Panc1 (cell line): ENCODE results near the gene LMOD1. TPM values are rescaled to one million over a fixed set of nuclear protein-coding genes. Genes with fewer than 3 reads are reported as not detected.

ENCODE experiments used
- ATAC-seq: fragments of 200-7000 bp; cut with Tn5 transposase; 2 replicates; pipeline ENCODE4 v1.9.1; 2020; ENCODE audit warnings: mild to moderate bottlenecking, moderate library complexity
- BruUV-seq: library from RNA; stranded (reverse); fragments of 400-500 nt; replicated peaks from 2 replicates; lab custom pipeline; 2021; lab: Mats Ljungman, UMichigan
- CTCF ChIA-PET: fragments of 300-600 bp; sonication (Branson Sonifier 250); formaldehyde crosslinking; loops from one replicate; lab custom pipeline; 2022; ENCODE audit warnings: antibody characterized with exemption; lab: Charles Lee
- POLR2A ChIA-PET: fragments of 300-600 bp; sonication (Branson Sonifier 250); formaldehyde crosslinking; loops from one replicate; lab custom pipeline; 2022; ENCODE audit warnings: antibody characterized with exemption; lab: Charles Lee
- DNase-seq: peaks from one replicate; pipeline ENCODE4 v3.0.0-alpha.2; 2010; ENCODE audit warnings: low read depth, low spot score
- H3K27ac ChIP-seq: 2 replicates; pipeline ENCODE4 v1.5.1; 2011; ENCODE audit warnings: mild to moderate bottlenecking, low read length, inconsistent platforms
- H3K27me3 ChIP-seq: fragments of 200-500 bp; sonication (Bioruptor generic); 2 replicates; pipeline ENCODE4 v1.6.0; 2014; ENCODE audit warnings: low read length, inconsistent platforms; ENCODE audit not compliant: control insufficient read depth, insufficient read depth
- H3K36me3 ChIP-seq: fragments of 200-500 bp; sonication (Bioruptor generic); 2 replicates; pipeline ENCODE4 v1.5.1; 2014; ENCODE audit warnings: inconsistent platforms, mild to moderate bottlenecking, low read length, moderate library complexity; ENCODE audit not compliant: control insufficient read depth, insufficient read depth
- H3K4me1 ChIP-seq: 2 replicates; pipeline ENCODE4 v1.5.1; 2011; ENCODE audit warnings: inconsistent platforms, mild to moderate bottlenecking, low read length, moderate library complexity; ENCODE audit not compliant: control insufficient read depth, insufficient read depth
- H3K4me3 ChIP-seq, 2 experiments: 2 replicates each; pipeline ENCODE4 v1.5.1; 2011 to 2012; ENCODE audit warnings: low read depth in 2 of 2, low read length in 2 of 2, mild to moderate bottlenecking in 2 of 2, inconsistent platforms in 1 of 2, moderate library complexity in 1 of 2
- H3K9me3 ChIP-seq: fragments of 200-500 bp; sonication (Bioruptor generic); 2 replicates; pipeline ENCODE4 v1.5.1; 2014; ENCODE audit warnings: low read depth, mild to moderate bottlenecking, inconsistent platforms, low read length, moderate library complexity; ENCODE audit not compliant: control insufficient read depth, insufficient read depth
- POLR2AphosphoS5 ChIP-seq: IDR thresholded peaks from 2 replicates; pipeline ENCODE4 v1.6.1; 2012; ENCODE audit warnings: mild to moderate bottlenecking, low read depth, low read length, moderate library complexity
- REST ChIP-seq, 2 experiments: IDR thresholded peaks; 2 replicates each; pipeline ENCODE4 v1.6.1; 2011 to 2012; ENCODE audit warnings: low read depth in 2 of 2, control low read depth in 1 of 2, low read length in 1 of 2, mild to moderate bottlenecking in 1 of 2, moderate library complexity in 1 of 2; ENCODE audit not compliant: insufficient read depth in 1 of 2
- SIN3A ChIP-seq: IDR thresholded peaks from 2 replicates; pipeline ENCODE4 v1.6.1; 2012; ENCODE audit warnings: low read depth, mild to moderate bottlenecking, low read length, moderate library complexity, borderline replicate concordance; ENCODE audit not compliant: insufficient read depth
- TCF7L2 ChIP-seq: IDR thresholded peaks from 2 replicates; pipeline ENCODE4 v1.6.1; 2011; ENCODE audit warnings: mild to moderate bottlenecking, low read depth, low read length, inconsistent platforms
- in situ Hi-C: cut with HindIII; loops from 2 replicates; pipeline ENCODE4 v1.10.0; 2016; ENCODE audit warnings: low sequenced_read_pairs, low pct_unique_long_range_greater_than_20kb
- intact Hi-C: fragments of 100-400 bp; cut with micrococcal nuclease; formaldehyde crosslinking; loops from one replicate; pipeline ENCODE4 v1.10.0; 2022; ENCODE audit not compliant: unreplicated experiment
- total RNA-seq: library from RNA; stranded (reverse); gene quantifications from one replicate; pipeline ENCODE4 v1.2.1, GENCODE V29; 2021; ENCODE audit not compliant: unreplicated experiment
- TF ChIP-seq, protein P1 (sequence below): fragments of 450-650 bp; IDR thresholded peaks from 2 replicates; pipeline ENCODE4 v1.5.1; 2017; ENCODE audit warnings: mild to moderate bottlenecking

The LMOD1 gene
- total RNA-seq, 1 experiment from 2014 or later: 0.13 TPM

GRCh38 chr1:201895120-201895665, 51.2 kb downstream of the LMOD1 start:
- H3K4me3 ChIP-seq: no peak overlapping the region
- H3K27me3 ChIP-seq: no peaks in the 10 kb centered on the region
- no peak for DNase-seq
- intact Hi-C loops (loop anchor here (5.0 kb wide), 1 partner anchor 227 kb away; the partner anchor contains the start of gene GPR37L1), in situ Hi-C loops (no loop called here)
- no peaks in the 10 kb centered on the region for H3K36me3 ChIP-seq
- 0 out of 2 replicates have a peak, but pooled peaks cover 3% of the 10 kb centered on the region for H3K4me1 ChIP-seq
- no peak overlapping the region for H3K27ac ChIP-seq
- no TSS peak for BruUV-seq
- CTCF ChIA-PET: interaction anchor here (0.6 to 3.5 kb wide), 7 partner anchors 12 to 438 kb away, joined by 3 to 38 read pairs (median 6); no protein-coding TSS in a partner anchor
- POLR2A ChIA-PET: interaction anchor here (0.5 to 0.6 kb wide), 3 partner anchors 41 to 89 kb away, joined by 3 read pairs; no protein-coding TSS in a partner anchor
- TF ChIP-seq, protein P1, sequence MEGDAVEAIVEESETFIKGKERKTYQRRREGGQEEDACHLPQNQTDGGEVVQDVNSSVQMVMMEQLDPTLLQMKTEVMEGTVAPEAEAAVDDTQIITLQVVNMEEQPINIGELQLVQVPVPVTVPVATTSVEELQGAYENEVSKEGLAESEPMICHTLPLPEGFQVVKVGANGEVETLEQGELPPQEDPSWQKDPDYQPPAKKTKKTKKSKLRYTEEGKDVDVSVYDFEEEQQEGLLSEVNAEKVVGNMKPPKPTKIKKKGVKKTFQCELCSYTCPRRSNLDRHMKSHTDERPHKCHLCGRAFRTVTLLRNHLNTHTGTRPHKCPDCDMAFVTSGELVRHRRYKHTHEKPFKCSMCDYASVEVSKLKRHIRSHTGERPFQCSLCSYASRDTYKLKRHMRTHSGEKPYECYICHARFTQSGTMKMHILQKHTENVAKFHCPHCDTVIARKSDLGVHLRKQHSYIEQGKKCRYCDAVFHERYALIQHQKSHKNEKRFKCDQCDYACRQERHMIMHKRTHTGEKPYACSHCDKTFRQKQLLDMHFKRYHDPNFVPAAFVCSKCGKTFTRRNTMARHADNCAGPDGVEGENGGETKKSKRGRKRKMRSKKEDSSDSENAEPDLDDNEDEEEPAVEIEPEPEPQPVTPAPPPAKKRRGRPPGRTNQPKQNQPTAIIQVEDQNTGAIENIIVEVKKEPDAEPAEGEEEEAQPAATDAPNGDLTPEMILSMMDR: no peak
- TF ChIP-seq TCF7L2: no peak
- TF ChIP-seq REST (IDR thresholded peaks at IDR 0.05; ENCODE audit: insufficient read depth in 1 of 2, low read depth in 2 of 2, low read length in 1 of 2): no peak
- TF ChIP-seq SIN3A: no peak
- TF ChIP-seq POLR2AphosphoS5: no peak
- ATAC-seq: no peak; the same call in 1 of the 2 replicates
- H3K9me3 ChIP-seq: no peaks in the 10 kb centered on the region

GRCh38 chr1:201894343-201895119, 51.8 kb downstream of the LMOD1 start:
- in situ Hi-C loops (no loop called here), intact Hi-C loops (loop anchor here (5.0 kb wide), 1 partner anchor 228 kb away; the partner anchor contains the start of gene GPR37L1)
- Histone ChIP-seq H3K36me3 (no peaks in the 10 kb centered on the region), H3K4me3 (no peak overlapping the region), H3K9me3 (no peaks in the 10 kb centered on the region), H3K27me3 (no peaks in the 10 kb centered on the region), H3K4me1 (peaks cover 4% of the 10 kb centered on the region; the same call in 1 of the 2 replicates), H3K27ac (no peak overlapping the region)
- CTCF ChIA-PET: interaction anchor here (0.6 to 3.5 kb wide), 5 partner anchors 11 to 437 kb away, joined by 4 to 38 read pairs (median 6); no protein-coding TSS in a partner anchor
- DNase-seq: no peak
- no peak for ATAC-seq
- no TSS peak for BruUV-seq
- TF ChIP-seq TCF7L2 (no peak), REST (IDR thresholded peaks at IDR 0.05; ENCODE audit: insufficient read depth in 1 of 2, low read depth in 2 of 2, low read length in 1 of 2) (no peak), SIN3A (no peak), POLR2AphosphoS5 (no peak)
- TF ChIP-seq, protein P1: no peak
- POLR2A ChIA-PET: interaction anchor here (0.6 kb wide), 3 partner anchors 40 to 90 kb away, joined by 3 read pairs; no protein-coding TSS in a partner anchor
